ENCODE data around the gene MRPL57.
"Not testable (repeated sequence)": the region's sequence is repeated elsewhere in the genome, so short reads cannot be mapped to it uniquely, and the experiment has no call there.

MRPL57 gene

GRCh38 chr13:21176215-21176981 lies at the start of gene MRPL57, which contains the start of gene SKA3:
Gene MRPL57 (plus strand): TSS chr13:21176658. CDS start chr13:21176917, 259 bp downstream.
Gene SKA3 (minus strand): TSS chr13:21176552. CDS start chr13:21176477, 75 bp downstream.
- Mint-ChIP-seq H3K36me3 (peaks cover 3% of the 10 kb centered on the region), H3K9me3 (no peaks in the 10 kb centered on the region), H3K4me3 (peak within 1 kb of the TSS; percentile 96), H3K27me3 (no peaks in the 10 kb centered on the region), H3K4me1 (peaks cover 20% of the 10 kb centered on the region), H3K27ac (peak within 1 kb of the TSS; percentile 97)

DNA sequence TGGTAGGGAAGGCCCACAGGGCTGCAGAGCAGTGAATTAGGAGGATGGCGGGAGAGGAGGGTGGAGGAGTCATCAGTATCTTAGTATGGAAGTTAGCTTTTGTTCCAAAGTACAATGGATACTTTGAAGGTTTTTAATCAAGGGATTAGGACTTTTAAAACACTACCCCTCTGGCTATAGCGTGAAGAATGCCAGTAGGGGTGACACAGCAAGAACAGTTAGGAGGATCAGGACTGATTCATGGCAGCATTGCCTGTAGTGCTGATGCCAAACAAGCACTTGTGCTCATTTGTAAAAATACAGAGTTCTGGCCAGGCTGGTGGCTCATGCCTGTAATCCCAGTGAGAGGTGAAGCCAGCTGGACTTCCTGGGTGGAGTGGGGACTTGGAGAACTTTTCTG lies 46.3 kb upstream of the MRPL57 start:
- no peaks in the 10 kb centered on the region for H3K4me1 Mint-ChIP-seq
- no peaks in the 10 kb centered on the region for H3K36me3 Mint-ChIP-seq
- H3K27ac Mint-ChIP-seq: no peak overlapping the region

DNA sequence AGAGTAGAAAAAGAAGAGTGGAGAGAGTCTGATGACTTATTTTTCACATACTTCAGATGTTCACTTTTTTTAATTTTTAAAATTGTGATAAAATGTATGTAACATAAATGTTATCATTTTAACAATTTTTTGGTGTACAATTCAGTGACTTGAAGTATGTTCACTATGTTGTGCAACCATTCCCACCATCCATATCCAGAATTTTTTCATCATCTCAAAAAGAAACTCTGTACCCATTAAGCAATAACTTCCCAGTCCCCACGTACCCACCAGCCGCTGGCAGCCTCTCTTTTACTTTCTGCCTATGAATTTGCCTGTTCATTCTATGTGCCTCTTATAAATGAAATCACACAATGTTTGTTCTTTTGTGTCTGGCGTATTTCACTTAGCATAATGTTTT lies 43.4 kb upstream of the MRPL57 start:
- no peaks in the 10 kb centered on the region for H3K9me3 Mint-ChIP-seq
- H3K36me3 Mint-ChIP-seq: no peaks in the 10 kb centered on the region
- H3K4me3 Mint-ChIP-seq: no peak overlapping the region
- H3K27ac Mint-ChIP-seq: no peak overlapping the region
- H3K27me3 Mint-ChIP-seq: peaks cover 4% of the 10 kb centered on the region
- no peaks in the 10 kb centered on the region for H3K4me1 Mint-ChIP-seq

More for the DNA sequence above, 46.3 kb upstream of the MRPL57 start:
- Mint-ChIP-seq H3K4me3 (no peak overlapping the region), H3K9me3 (no peaks in the 10 kb centered on the region), H3K27me3 (peaks cover 1% of the 10 kb centered on the region)

GRCh38 chr13:21134475-21134874 lies 42.0 kb upstream of the MRPL57 start:
- no peak overlapping the region for H3K27ac Mint-ChIP-seq
- peaks cover 4% of the 10 kb centered on the region for H3K27me3 Mint-ChIP-seq
- H3K4me3 Mint-ChIP-seq: no peak overlapping the region
- H3K36me3 Mint-ChIP-seq: no peaks in the 10 kb centered on the region
- no peaks in the 10 kb centered on the region for H3K9me3 Mint-ChIP-seq
- H3K4me1 Mint-ChIP-seq: peaks cover 6% of the 10 kb centered on the region

- H3K27ac Mint-ChIP-seq, H3K36me3 Mint-ChIP-seq, H3K4me3 Mint-ChIP-seq, H3K27me3 Mint-ChIP-seq, H3K9me3 Mint-ChIP-seq: not testable (repeated sequence)
- H3K4me1 Mint-ChIP-seq: peaks cover 15% of the 10 kb centered on the region
Measured at GRCh38 chr13:21135833-21136232, 40.6 kb upstream of the MRPL57 start.

DNA sequence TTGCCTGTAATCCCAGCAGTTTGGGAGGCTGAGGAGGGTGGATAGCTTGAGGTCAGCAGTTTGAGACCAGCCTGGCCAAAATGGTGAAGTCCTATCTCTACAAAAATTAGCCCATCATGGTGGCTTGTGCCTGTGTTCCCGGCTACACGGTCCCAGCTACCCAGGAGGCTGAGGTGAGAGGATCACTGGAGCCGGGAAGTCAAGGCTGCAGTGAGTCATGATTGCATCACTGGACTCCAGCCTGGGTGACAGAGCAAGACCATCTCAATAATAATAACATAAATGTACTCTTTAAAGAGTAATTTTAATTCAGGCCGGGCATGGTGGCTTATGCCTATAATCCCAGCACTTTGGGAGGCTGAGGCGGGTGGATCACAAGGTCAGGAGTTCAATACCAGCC lies 38.8 kb upstream of the MRPL57 start:
- H3K27me3 Mint-ChIP-seq: peaks cover 3% of the 10 kb centered on the region
- peaks cover 22% of the 10 kb centered on the region for H3K4me1 Mint-ChIP-seq

DNA sequence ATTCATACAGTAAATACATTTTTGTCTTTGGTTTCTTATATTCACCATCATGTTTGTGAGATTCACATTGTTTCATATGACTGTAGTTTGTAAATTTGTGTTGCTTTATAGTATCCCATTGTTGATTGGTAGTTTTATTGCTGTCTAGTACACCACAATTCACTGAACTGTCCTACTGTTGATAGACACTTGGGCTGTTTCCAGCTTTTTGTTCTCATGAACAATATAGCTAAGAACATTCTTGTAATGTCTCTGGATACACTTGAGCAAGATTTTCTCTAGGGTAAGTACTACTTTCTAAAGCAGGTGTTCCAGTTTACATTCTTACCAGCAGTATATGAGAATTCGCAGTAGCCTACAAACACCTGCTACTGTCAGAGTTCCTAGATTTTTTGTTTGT lies 37.9 kb upstream of the MRPL57 start:
- Mint-ChIP-seq H3K4me1 (peaks cover 31% of the 10 kb centered on the region), H3K9me3 (no peaks in the 10 kb centered on the region), H3K36me3 (peaks cover 10% of the 10 kb centered on the region), H3K4me3 (peak overlapping the region; percentile 65), H3K27ac (no peak overlapping the region), H3K27me3 (peaks cover 3% of the 10 kb centered on the region)

More for the DNA sequence above, 38.8 kb upstream of the MRPL57 start:
- no peak overlapping the region for H3K27ac Mint-ChIP-seq
- H3K36me3 Mint-ChIP-seq: peaks cover 5% of the 10 kb centered on the region
- no peaks in the 10 kb centered on the region for H3K9me3 Mint-ChIP-seq
- no peak overlapping the region for H3K4me3 Mint-ChIP-seq

DNA sequence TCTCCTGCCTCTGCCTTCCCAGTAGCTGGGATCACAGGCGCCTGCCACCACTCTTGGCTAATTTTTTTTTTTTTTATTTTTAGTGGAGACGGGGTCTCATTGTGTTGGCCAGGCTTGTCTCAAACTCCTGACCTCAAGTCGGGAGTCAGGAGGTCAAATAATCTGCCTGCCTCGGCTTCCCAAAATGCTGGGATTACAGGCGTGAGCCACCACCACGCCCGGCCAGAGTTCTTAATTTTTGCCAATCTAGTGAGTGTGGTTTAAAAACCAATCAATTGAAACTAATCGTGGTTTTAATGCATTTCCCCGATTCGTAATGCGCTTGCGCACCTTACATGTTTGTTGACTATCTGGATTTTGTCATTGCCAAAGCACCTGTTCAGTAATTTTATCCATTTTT lies 37.1 kb upstream of the MRPL57 start:
- H3K9me3 Mint-ChIP-seq: no peaks in the 10 kb centered on the region
- peaks cover 3% of the 10 kb centered on the region for H3K27me3 Mint-ChIP-seq
- H3K36me3 Mint-ChIP-seq: peaks cover 13% of the 10 kb centered on the region
- H3K4me3 Mint-ChIP-seq: peak overlapping the region; percentile 98
- peaks cover 36% of the 10 kb centered on the region for H3K4me1 Mint-ChIP-seq
- peak overlapping the region; percentile 99 for H3K27ac Mint-ChIP-seq

DNA sequence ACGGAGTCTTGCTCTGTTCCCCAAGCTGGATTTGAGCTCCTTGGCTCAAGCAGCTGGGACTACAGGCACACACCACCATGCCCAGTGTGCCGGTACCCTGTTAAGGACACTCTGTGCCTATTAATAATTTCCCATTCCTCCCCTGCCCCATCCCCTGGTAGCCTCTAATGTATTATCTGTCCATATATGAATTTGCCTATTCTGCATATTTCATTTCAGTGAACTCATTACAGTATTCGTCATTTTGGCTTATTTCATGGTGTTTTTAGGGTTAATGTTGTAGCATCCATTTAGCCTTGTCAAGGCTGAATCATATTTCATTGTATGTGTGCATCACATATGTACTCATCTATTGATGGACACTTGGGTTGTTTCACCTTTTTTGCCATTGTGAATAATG lies 33.7 kb upstream of the MRPL57 start:
- peaks cover 49% of the 10 kb centered on the region for H3K4me1 Mint-ChIP-seq
- no peaks in the 10 kb centered on the region for H3K9me3 Mint-ChIP-seq
- peak overlapping the region; percentile 98 for H3K4me3 Mint-ChIP-seq
- H3K27ac Mint-ChIP-seq: peak overlapping the region; percentile 86
- H3K27me3 Mint-ChIP-seq: no peaks in the 10 kb centered on the region
- peaks cover 19% of the 10 kb centered on the region for H3K36me3 Mint-ChIP-seq

DNA sequence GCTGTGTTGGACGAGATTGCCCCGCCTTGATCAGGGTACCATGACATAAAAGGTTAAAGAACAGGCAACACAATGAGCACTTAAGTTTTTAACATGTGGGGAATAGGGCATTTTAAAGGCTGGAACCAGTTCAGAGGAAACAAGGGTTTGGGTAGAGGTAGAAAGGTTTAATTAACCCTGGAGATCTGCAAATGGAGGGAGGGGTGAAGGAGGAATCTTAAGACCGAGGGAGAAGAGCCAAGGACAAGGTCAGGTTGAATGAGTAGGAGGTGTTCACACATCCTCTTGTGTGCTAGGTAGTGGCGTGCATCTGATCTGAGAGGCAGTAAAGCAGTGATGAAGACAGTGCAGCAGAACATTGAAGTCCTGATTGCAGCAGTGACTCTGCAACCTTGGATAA lies 28.6 kb upstream of the MRPL57 start:
- Mint-ChIP-seq H3K27me3 (no peaks in the 10 kb centered on the region), H3K36me3 (peaks cover 16% of the 10 kb centered on the region), H3K9me3 (no peaks in the 10 kb centered on the region), H3K4me1 (peaks cover 30% of the 10 kb centered on the region), H3K4me3 (peak overlapping the region; percentile 35), H3K27ac (peak overlapping the region; percentile 51)

- H3K4me1 Mint-ChIP-seq: peaks cover 22% of the 10 kb centered on the region
- no peaks in the 10 kb centered on the region for H3K9me3 Mint-ChIP-seq
- no peaks in the 10 kb centered on the region for H3K27me3 Mint-ChIP-seq
- peaks cover 10% of the 10 kb centered on the region for H3K36me3 Mint-ChIP-seq
- H3K27ac Mint-ChIP-seq: peak overlapping the region; percentile 89
- no peak overlapping the region for H3K4me3 Mint-ChIP-seq
Measured at GRCh38 chr13:21148557-21149258, 27.8 kb upstream of the MRPL57 start.

DNA sequence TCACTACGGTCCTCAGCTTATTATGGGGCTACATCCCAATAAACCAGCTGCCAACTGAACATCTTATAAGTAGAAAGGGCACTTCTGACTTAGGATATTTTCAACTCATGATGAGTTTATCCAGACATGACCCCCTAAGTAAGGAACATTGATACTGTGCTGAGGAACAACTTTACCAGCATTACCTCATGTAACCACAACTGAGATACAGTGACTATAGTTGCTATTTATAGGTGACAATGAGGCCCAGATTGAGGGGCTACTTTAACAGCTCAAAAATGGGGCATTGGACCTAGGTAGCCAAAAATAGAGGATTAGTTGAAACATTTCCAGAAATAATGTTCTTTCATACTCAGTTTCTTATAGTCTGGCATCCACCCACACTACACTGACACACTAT lies 26.9 kb upstream of the MRPL57 start:
- Mint-ChIP-seq H3K4me1 (peaks cover 16% of the 10 kb centered on the region), H3K27me3 (no peaks in the 10 kb centered on the region), H3K4me3 (no peak overlapping the region), H3K9me3 (no peaks in the 10 kb centered on the region), H3K27ac (peak overlapping the region; percentile 89), H3K36me3 (peaks cover 8% of the 10 kb centered on the region)

- Mint-ChIP-seq H3K27me3 (no peaks in the 10 kb centered on the region), H3K4me1 (peaks cover 11% of the 10 kb centered on the region), H3K36me3 (peaks cover 10% of the 10 kb centered on the region), H3K27ac (peak overlapping the region; percentile 24), H3K9me3 (no peaks in the 10 kb centered on the region), H3K4me3 (no peak overlapping the region)
Measured at GRCh38 chr13:21150013-21150412, 26.4 kb upstream of the MRPL57 start.

GRCh38 chr13:21152251-21152899 lies 24.1 kb upstream of the MRPL57 start:
- H3K27ac Mint-ChIP-seq: no peak overlapping the region

GRCh38 chr13:21164631-21165030 lies 11.8 kb upstream of the MRPL57 start:
- H3K27ac Mint-ChIP-seq: no peak overlapping the region
- H3K4me3 Mint-ChIP-seq: no peak overlapping the region
- H3K9me3 Mint-ChIP-seq: no peaks in the 10 kb centered on the region
- no peaks in the 10 kb centered on the region for H3K27me3 Mint-ChIP-seq
- no peaks in the 10 kb centered on the region for H3K4me1 Mint-ChIP-seq
- no peaks in the 10 kb centered on the region for H3K36me3 Mint-ChIP-seq

More at GRCh38 chr13:21152251-21152899, 24.1 kb upstream of the MRPL57 start:
- H3K27me3 Mint-ChIP-seq: no peaks in the 10 kb centered on the region
- peaks cover 8% of the 10 kb centered on the region for H3K36me3 Mint-ChIP-seq
- H3K4me3 Mint-ChIP-seq: no peak overlapping the region
- H3K9me3 Mint-ChIP-seq: no peaks in the 10 kb centered on the region
- H3K4me1 Mint-ChIP-seq: peaks cover 7% of the 10 kb centered on the region

DNA sequence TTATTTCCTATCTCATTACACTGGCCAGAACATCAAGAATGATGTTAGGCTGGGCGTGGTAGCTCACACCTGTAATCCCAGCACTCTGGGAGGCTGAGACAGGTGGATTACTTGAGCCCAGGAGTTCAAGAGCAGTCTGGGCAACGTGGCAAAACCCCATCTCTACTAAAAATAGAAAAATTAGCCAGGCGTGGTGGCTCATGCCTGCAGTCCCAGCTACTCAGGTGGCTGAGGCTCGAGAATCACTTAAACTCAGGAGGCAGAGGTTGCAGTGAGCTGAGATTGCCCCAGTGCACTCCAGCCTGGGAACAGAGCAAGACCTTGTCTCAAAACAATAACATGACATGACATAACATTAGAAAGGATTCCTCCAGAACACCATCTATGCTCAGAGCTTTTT lies 10.9 kb upstream of the MRPL57 start:
- H3K4me3 Mint-ChIP-seq, H3K27me3 Mint-ChIP-seq, H3K9me3 Mint-ChIP-seq, H3K27ac Mint-ChIP-seq, H3K4me1 Mint-ChIP-seq, H3K36me3 Mint-ChIP-seq: not testable (repeated sequence)

Measured in activated naive CD4-positive, alpha-beta T cell treated with anti-CD3 and anti-CD28 coated beads, Interleukin-2, amount 50 U/mL, for 24 hours (primary cell).